Gastroesophageal sphincter (tissue), 4 donors: ENCODE results near the gene ACSL5. TPM values are rescaled to one million over a fixed set of nuclear protein-coding genes. Genes with fewer than 3 reads are reported as not detected.

Experiments
- ATAC-seq: fragments of 150-250 bp; one replicate; pipeline ENCODE4 v1.9.1; 2016; ENCODE audit warnings: mild to moderate bottlenecking, moderate library complexity
- H3K27ac ChIP-seq, 4 donors: fragments of 200-600 bp; sonication (generic) in 3 of 4; 1 replicate in 3 of 4; 2 replicates in 1 of 4; pipeline ENCODE4 v1.5.1; 2016 to 2019
- H3K27me3 ChIP-seq: fragments of 200-600 bp; sonication (generic); one replicate; pipeline ENCODE4 v1.5.1; 2019
- H3K36me3 ChIP-seq, 2 donors: fragments of 200-600 bp; sonication (generic); one replicate each; pipeline ENCODE4 v1.5.1; 2019; ENCODE audit warnings: control low read depth in 1 of 2
- H3K4me1 ChIP-seq, 3 donors: fragments of 200-600 bp; sonication (generic); 1 replicate in 2 of 3; 2 replicates in 1 of 3; pipeline ENCODE4 v1.5.1; 2016 to 2019; ENCODE audit warnings: control low read depth in 2 of 3
- H3K4me3 ChIP-seq, 2 donors: fragments of 200-600 bp; sonication (generic); one replicate each; pipeline ENCODE4 v1.5.1; 2019; ENCODE audit warnings: mild to moderate bottlenecking in 1 of 2, moderate library complexity in 1 of 2
- H3K9me3 ChIP-seq, 3 donors: fragments of 200-600 bp; sonication (generic); one replicate each; pipeline ENCODE4 v1.5.1; 2017 to 2019; ENCODE audit warnings: control low read depth in 2 of 3
- CTCF ChIP-seq, 4 experiments: fragments of 200-600 bp in 2 of 4; fragments of 450-650 bp in 2 of 4; sonication (generic) in 1 of 4; IDR thresholded peaks; one replicate each; pipeline ENCODE4 v1.5.1; 2017 to 2019; ENCODE audit warnings: antibody characterized with exemption in 4 of 4, mild to moderate bottlenecking in 2 of 4, moderate library complexity in 2 of 4
- EP300 ChIP-seq: sonication (generic); formaldehyde crosslinking; IDR thresholded peaks from one replicate; pipeline ENCODE4 v1.6.1; 2017; ENCODE audit warnings: antibody characterized with exemption, mild to moderate bottlenecking
- POLR2A ChIP-seq, 2 donors: fragments of 450-650 bp; IDR thresholded peaks; one replicate each; pipeline ENCODE4 v1.6.1; 2017; ENCODE audit warnings: antibody characterized with exemption in 2 of 2, mild to moderate bottlenecking in 2 of 2, moderate library complexity in 1 of 2
- POLR2AphosphoS5 ChIP-seq: sonication (generic); formaldehyde crosslinking; IDR thresholded peaks from one replicate; pipeline ENCODE4 v1.6.1; 2017; ENCODE audit warnings: antibody characterized with exemption
- WGBS, 2 donors: methylation state at CpG; one replicate each; pipeline ENCODE4 v1.1.5; 2018; ENCODE audit warnings: low coverage in 1 of 2; 5-methylcytosine and 5-hydroxymethylcytosine counted together
- total RNA-seq, 4 donors: library from RNA; depleted of rRNA; stranded (reverse); fragments of >200 nt; gene quantifications; one replicate each; pipeline ENCODE4 v1.1.0, GENCODE V29; 2016

ACSL5 gene
- total RNA-seq, 4 donors from 2014 or later: 2.0 to 14.6 (median 9.8) TPM

- ATAC-seq: no peak
- Histone ChIP-seq H3K4me1 (no peaks in the 10 kb centered on the region), H3K9me3 (no peaks in the 10 kb centered on the region), H3K4me3 (no peak overlapping the region), H3K27me3 (no peaks in the 10 kb centered on the region), H3K36me3 (no peaks in the 10 kb centered on the region), H3K27ac (no peak overlapping the region)
- TF ChIP-seq CTCF (IDR thresholded peaks at IDR 0.05) (no peak), POLR2A (IDR thresholded peaks at IDR 0.05) (no peak), POLR2AphosphoS5 (no peak), EP300 (no peak)
- no CpG with 5 or more reads among the region's 46 CpGs for WGBS, 2 donors
Observed at GRCh38 chr10:112349521-112350085, 24.3 kb upstream of the ACSL5 start.

- Histone ChIP-seq H3K9me3 (no peaks in the 10 kb centered on the region), H3K27me3 (no peaks in the 10 kb centered on the region), H3K36me3 (no peaks in the 10 kb centered on the region), H3K4me1 (no peaks in the 10 kb centered on the region), H3K4me3 (no peak overlapping the region), H3K27ac (no peak overlapping the region)
- WGBS, 2 donors: 76 to 86% methylated on average over 6 to 7 of the region's 8 CpGs
- no peak for TF ChIP-seq EP300
- no peak for TF ChIP-seq POLR2AphosphoS5
- TF ChIP-seq CTCF (IDR thresholded peaks at IDR 0.05): no peak
- no peak for TF ChIP-seq POLR2A (IDR thresholded peaks at IDR 0.05)
- no peak for ATAC-seq
Observed at GRCh38 chr10:112351146-112351545, 22.8 kb upstream of the ACSL5 start.

GRCh38 chr10:112352044-112352443, 21.9 kb upstream of the ACSL5 start:
- H3K4me3 ChIP-seq: no peak overlapping the region
- H3K4me1 ChIP-seq: no peaks in the 10 kb centered on the region
- ATAC-seq: no peak
- WGBS, 2 donors: 68% methylated on average over 3 of the region's 3 CpGs; no CpG with 5 or more reads in 1 of the 2 donors
- H3K9me3 ChIP-seq: no peaks in the 10 kb centered on the region
- H3K36me3 ChIP-seq: no peaks in the 10 kb centered on the region
- no peaks in the 10 kb centered on the region for H3K27me3 ChIP-seq
- H3K27ac ChIP-seq: no peak overlapping the region
- TF ChIP-seq POLR2AphosphoS5: no peak
- no peak for TF ChIP-seq EP300
- no peak for TF ChIP-seq CTCF (IDR thresholded peaks at IDR 0.05)
- TF ChIP-seq POLR2A (IDR thresholded peaks at IDR 0.05): no peak

GRCh38 chr10:112353046-112353445, 20.9 kb upstream of the ACSL5 start:
- Histone ChIP-seq H3K36me3 (no peaks in the 10 kb centered on the region), H3K4me1 (no peaks in the 10 kb centered on the region), H3K27ac (no peak overlapping the region), H3K9me3 (no peaks in the 10 kb centered on the region), H3K4me3 (no peak overlapping the region), H3K27me3 (no peaks in the 10 kb centered on the region)
- TF ChIP-seq EP300 (no peak), CTCF (IDR thresholded peaks at IDR 0.05) (no peak), POLR2AphosphoS5 (no peak), POLR2A (IDR thresholded peaks at IDR 0.05) (no peak)
- ATAC-seq: no peak

- Histone ChIP-seq H3K4me1 (peaks cover 0 to 15% (median 0%) of the 10 kb centered on the region in 3 donors), H3K27me3 (no peaks in the 10 kb centered on the region), H3K4me3 (no peak overlapping the region), H3K9me3 (no peaks in the 10 kb centered on the region), H3K27ac (no peak overlapping the region), H3K36me3 (no peaks in the 10 kb centered on the region)
- no peak for TF ChIP-seq CTCF (IDR thresholded peaks at IDR 0.05)
- TF ChIP-seq POLR2A (IDR thresholded peaks at IDR 0.05): no peak
- TF ChIP-seq POLR2AphosphoS5: no peak
- TF ChIP-seq EP300: no peak
- WGBS, 2 donors: 78 to 100% methylated on average over 1 to 2 of the region's 5 CpGs
- ATAC-seq: no peak
Observed at GRCh38 chr10:112356686-112357085, 17.2 kb upstream of the ACSL5 start.
